Measurements from ENCODE around the gene SLC15A2.

SLC15A2 gene

GRCh38 chr3:121883507-121883906, 10.7 kb upstream of the SLC15A2 start:
- no peaks in the 10 kb centered on the region for H3K36me3 ChIP-seq (ENCODE audit: control insufficient read depth, insufficient read depth, low read length)
- H3K9me3 ChIP-seq (ENCODE audit: control insufficient read depth, low read length): no peaks in the 10 kb centered on the region
- H3K27ac ChIP-seq (ENCODE audit: low read depth, low read length, severe bottlenecking): no peak overlapping the region
- H3K4me1 ChIP-seq (ENCODE audit: control insufficient read depth, insufficient read depth, low read length, poor library complexity, severe bottlenecking): no peaks in the 10 kb centered on the region
- WGBS, 2 experiments (ENCODE audit: insufficient coverage in 2 of 2): no CpG with 5 or more reads among the region's 1 CpG
- no peak overlapping the region for H3K4me3 ChIP-seq (ENCODE audit: extremely low read depth, insufficient read depth, low read length, poor library complexity, severe bottlenecking)

DNA sequence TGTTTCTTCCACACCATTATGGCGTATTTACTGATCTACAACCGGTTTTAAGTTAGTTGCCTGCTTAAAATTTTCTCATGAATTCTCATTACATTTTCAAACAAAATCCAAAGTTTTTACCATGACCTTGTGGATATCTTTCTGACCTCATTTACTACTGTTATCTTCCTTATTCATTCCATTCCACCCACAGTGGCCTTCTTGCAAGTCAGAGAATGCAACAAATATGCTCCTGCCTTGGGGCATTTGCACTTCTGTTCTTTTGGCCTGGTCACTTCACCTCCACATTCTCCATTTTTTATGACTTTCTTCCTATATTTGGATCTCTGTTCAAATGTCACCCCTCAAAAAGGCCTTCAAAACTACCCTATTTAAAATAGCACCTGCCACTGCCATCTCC, 8.8 kb upstream of the SLC15A2 start:
- no peak overlapping the region for H3K27ac ChIP-seq (ENCODE audit: low read depth, low read length, severe bottlenecking)
- WGBS, 2 experiments (ENCODE audit: insufficient coverage in 2 of 2): 100% methylated on average over 2 of the region's 2 CpGs

GRCh38 chr3:121895121-121895520, 920 bp downstream of the SLC15A2 start:
- WGBS, 2 experiments (ENCODE audit: insufficient coverage in 2 of 2): no CpG with 5 or more reads among the region's 1 CpG
- no peak overlapping the region for H3K27ac ChIP-seq (ENCODE audit: low read depth, low read length, severe bottlenecking)
- no peaks in the 10 kb centered on the region for H3K36me3 ChIP-seq (ENCODE audit: control insufficient read depth, insufficient read depth, low read length)
- H3K4me3 ChIP-seq (ENCODE audit: extremely low read depth, insufficient read depth, low read length, poor library complexity, severe bottlenecking): no peak overlapping the region
- H3K4me1 ChIP-seq (ENCODE audit: control insufficient read depth, insufficient read depth, low read length, poor library complexity, severe bottlenecking): no peaks in the 10 kb centered on the region
- H3K9me3 ChIP-seq (ENCODE audit: control insufficient read depth, low read length): no peaks in the 10 kb centered on the region

More for the DNA sequence above, 8.8 kb upstream of the SLC15A2 start:
- no peaks in the 10 kb centered on the region for H3K9me3 ChIP-seq (ENCODE audit: control insufficient read depth, low read length)
- no peaks in the 10 kb centered on the region for H3K36me3 ChIP-seq (ENCODE audit: control insufficient read depth, insufficient read depth, low read length)
- H3K4me1 ChIP-seq (ENCODE audit: control insufficient read depth, insufficient read depth, low read length, poor library complexity, severe bottlenecking): no peaks in the 10 kb centered on the region
- no peak overlapping the region for H3K4me3 ChIP-seq (ENCODE audit: extremely low read depth, insufficient read depth, low read length, poor library complexity, severe bottlenecking)

- no peak overlapping the region for H3K4me3 ChIP-seq (ENCODE audit: extremely low read depth, insufficient read depth, low read length, poor library complexity, severe bottlenecking)
- no peak overlapping the region for H3K27ac ChIP-seq (ENCODE audit: low read depth, low read length, severe bottlenecking)
- no peaks in the 10 kb centered on the region for H3K36me3 ChIP-seq (ENCODE audit: control insufficient read depth, insufficient read depth, low read length)
- H3K9me3 ChIP-seq (ENCODE audit: control insufficient read depth, low read length): no peaks in the 10 kb centered on the region
- H3K4me1 ChIP-seq (ENCODE audit: control insufficient read depth, insufficient read depth, low read length, poor library complexity, severe bottlenecking): no peaks in the 10 kb centered on the region
These were observed 1.5 kb downstream of the SLC15A2 start for GRCh38 chr3:121895736-121896135.

DNA sequence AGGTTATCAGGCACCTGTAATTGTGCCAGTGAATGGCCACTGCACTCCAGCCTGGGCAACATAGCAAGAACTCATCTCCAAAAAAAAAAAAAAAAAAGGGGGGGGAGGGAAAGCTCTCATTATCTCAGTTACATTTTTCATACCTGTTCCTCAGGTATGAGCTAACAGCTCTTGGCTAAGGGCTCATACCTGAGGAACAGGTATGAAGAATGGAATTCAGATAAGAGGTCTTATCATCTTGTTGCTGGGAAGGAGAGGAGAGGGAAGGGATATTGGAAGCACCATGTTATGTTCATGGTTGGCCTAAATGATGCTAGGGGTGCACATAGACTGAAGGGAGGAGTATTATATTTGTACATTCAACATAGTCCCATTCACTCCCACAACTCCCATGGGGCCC, 2.6 kb downstream of the SLC15A2 start:
- no peaks in the 10 kb centered on the region for H3K9me3 ChIP-seq (ENCODE audit: control insufficient read depth, low read length)
- no peaks in the 10 kb centered on the region for H3K36me3 ChIP-seq (ENCODE audit: control insufficient read depth, insufficient read depth, low read length)
- no peaks in the 10 kb centered on the region for H3K4me1 ChIP-seq (ENCODE audit: control insufficient read depth, insufficient read depth, low read length, poor library complexity, severe bottlenecking)
- no peak overlapping the region for H3K27ac ChIP-seq (ENCODE audit: low read depth, low read length, severe bottlenecking)
- H3K4me3 ChIP-seq (ENCODE audit: extremely low read depth, insufficient read depth, low read length, poor library complexity, severe bottlenecking): no peak overlapping the region

DNA sequence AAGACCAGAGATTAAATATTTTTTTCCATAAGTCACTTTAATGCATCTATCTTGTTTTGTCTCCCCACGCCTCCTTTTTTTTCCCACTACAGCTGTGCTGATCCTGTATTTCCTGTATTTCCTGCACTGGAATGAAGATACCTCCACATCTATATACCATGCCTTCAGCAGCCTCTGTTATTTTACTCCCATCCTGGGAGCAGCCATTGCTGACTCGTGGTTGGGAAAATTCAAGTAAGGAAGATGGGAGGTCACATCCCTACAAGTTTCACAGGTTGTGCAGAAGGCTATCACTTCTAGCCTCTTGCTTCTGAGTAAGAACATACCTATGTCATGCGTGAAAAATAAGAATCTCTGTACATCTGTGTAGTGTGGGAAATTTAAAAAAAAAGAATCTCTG, 3.1 kb downstream of the SLC15A2 start:
- 89 to 100% methylated on average over 1 of the region's 3 CpGs for WGBS, 2 experiments (ENCODE audit: insufficient coverage in 2 of 2)
- H3K4me1 ChIP-seq (ENCODE audit: control insufficient read depth, insufficient read depth, low read length, poor library complexity, severe bottlenecking): no peaks in the 10 kb centered on the region
- H3K27ac ChIP-seq (ENCODE audit: low read depth, low read length, severe bottlenecking): no peak overlapping the region
- no peaks in the 10 kb centered on the region for H3K36me3 ChIP-seq (ENCODE audit: control insufficient read depth, insufficient read depth, low read length)
- H3K4me3 ChIP-seq (ENCODE audit: extremely low read depth, insufficient read depth, low read length, poor library complexity, severe bottlenecking): no peak overlapping the region
- H3K9me3 ChIP-seq (ENCODE audit: control insufficient read depth, low read length): no peaks in the 10 kb centered on the region

DNA sequence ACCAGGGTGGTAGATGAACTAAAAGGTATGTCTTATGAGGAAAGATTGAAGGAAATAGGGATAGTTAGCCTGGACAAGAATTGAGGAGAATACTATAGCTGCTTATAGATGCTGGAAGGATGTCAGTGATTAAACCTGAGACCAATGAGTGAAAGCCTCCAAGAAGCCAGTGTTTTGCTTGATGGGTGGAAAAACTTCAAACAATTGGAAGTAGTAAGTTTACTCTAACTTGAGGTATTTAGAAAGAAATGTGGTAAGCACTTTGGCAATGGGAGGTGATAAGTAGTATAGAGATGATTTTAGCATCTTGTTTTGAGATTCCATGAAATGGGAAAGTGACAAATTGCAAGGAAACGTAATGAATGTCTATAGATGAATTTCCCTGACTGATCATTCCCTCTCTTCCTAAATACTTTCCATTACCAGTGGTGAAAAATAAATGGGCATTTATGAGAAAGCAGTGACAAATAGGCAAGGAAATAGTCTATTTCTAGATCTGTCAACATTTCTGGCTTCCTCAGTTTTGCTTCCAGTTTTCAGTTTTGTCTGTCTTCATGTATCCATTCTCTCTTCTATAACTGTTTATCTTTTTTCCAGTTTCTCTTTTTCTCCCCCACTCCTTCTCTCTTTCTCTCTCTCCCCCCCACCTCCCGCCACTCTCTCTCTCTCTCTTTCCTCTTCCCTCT, 19.2 kb downstream of the SLC15A2 start:
- Histone ChIP-seq H3K4me1 (ENCODE audit: control insufficient read depth, insufficient read depth, low read length, poor library complexity, severe bottlenecking) (no peaks in the 10 kb centered on the region), H3K9me3 (ENCODE audit: control insufficient read depth, low read length) (no peaks in the 10 kb centered on the region), H3K27ac (ENCODE audit: low read depth, low read length, severe bottlenecking) (no peak overlapping the region), H3K4me3 (ENCODE audit: extremely low read depth, insufficient read depth, low read length, poor library complexity, severe bottlenecking) (no peak overlapping the region), H3K36me3 (ENCODE audit: control insufficient read depth, insufficient read depth, low read length) (no peaks in the 10 kb centered on the region)
- WGBS, 2 experiments (ENCODE audit: insufficient coverage in 2 of 2): 75 to 79% methylated on average over 1 of the region's 2 CpGs

GRCh38 chr3:121914081-121914998, 20.1 kb downstream of the SLC15A2 start:
- no peak overlapping the region for H3K4me3 ChIP-seq (ENCODE audit: extremely low read depth, insufficient read depth, low read length, poor library complexity, severe bottlenecking)
- H3K36me3 ChIP-seq (ENCODE audit: control insufficient read depth, insufficient read depth, low read length): no peaks in the 10 kb centered on the region
- no peaks in the 10 kb centered on the region for H3K4me1 ChIP-seq (ENCODE audit: control insufficient read depth, insufficient read depth, low read length, poor library complexity, severe bottlenecking)
- H3K27ac ChIP-seq (ENCODE audit: low read depth, low read length, severe bottlenecking): no peak overlapping the region
- 75 to 76% methylated on average over 1 to 3 of the region's 12 CpGs for WGBS, 2 experiments (ENCODE audit: insufficient coverage in 2 of 2)
- H3K9me3 ChIP-seq (ENCODE audit: control insufficient read depth, low read length): no peaks in the 10 kb centered on the region

DNA sequence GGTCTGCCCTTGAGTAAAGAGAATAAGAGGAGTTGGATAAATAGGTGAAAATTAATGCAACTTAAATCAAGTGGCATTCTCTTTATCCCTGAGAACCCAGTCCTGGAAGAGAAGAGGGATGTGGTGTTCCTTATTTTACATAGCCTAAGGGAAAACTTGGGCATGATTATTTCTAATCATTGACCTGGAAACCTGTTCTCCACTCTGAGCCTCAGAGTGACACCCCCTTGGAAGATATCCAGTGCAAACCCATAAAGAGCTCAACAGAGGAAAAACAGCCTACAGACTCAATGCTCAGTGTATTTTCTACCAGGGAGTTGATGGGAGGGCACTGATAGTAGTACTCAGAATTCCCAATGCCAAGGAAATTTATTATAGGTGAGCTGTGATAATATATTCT, 22.0 kb downstream of the SLC15A2 start:
- Histone ChIP-seq H3K4me1 (ENCODE audit: control insufficient read depth, insufficient read depth, low read length, poor library complexity, severe bottlenecking) (no peaks in the 10 kb centered on the region), H3K9me3 (ENCODE audit: control insufficient read depth, low read length) (no peaks in the 10 kb centered on the region), H3K27ac (ENCODE audit: low read depth, low read length, severe bottlenecking) (no peak overlapping the region)

DNA sequence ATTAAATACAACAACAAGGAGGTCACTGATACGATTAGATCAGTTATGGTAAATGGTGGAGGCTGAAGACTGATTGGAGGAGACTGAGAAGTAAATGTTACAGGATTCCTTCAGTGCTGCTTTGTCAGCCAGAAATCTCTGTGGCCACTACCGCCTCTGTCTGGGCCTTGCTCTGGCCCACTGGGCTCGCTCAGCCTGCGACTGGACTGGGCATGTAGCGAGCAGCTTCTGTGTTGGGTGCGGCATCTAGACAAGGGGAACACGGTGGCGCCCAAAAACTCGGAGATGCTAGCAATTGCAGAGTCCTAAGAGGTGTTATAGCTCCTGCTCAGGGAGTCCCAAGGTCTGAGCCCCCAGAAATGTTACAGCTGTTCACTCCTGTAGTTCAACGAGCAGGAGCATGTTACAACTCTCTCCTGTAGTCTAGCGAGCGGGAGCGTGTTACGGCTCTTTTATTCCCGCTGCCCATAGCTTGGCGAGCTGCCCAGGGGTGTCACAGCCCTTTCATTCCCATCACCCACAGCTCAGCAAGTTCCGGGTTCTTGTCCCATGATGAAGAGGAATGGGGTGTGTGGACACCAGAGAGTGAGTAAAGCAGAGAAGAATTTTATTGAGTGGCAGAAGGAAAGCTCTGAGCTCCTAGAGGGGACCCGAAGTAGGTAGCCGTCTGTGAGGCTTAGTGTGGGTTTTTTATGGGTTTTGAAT, 24.7 kb downstream of the SLC15A2 start:
- Histone ChIP-seq H3K4me3 (ENCODE audit: extremely low read depth, insufficient read depth, low read length, poor library complexity, severe bottlenecking) (no peak overlapping the region), H3K27ac (ENCODE audit: low read depth, low read length, severe bottlenecking) (no peak overlapping the region), H3K9me3 (ENCODE audit: control insufficient read depth, low read length) (no peaks in the 10 kb centered on the region), H3K4me1 (ENCODE audit: control insufficient read depth, insufficient read depth, low read length, poor library complexity, severe bottlenecking) (no peaks in the 10 kb centered on the region), H3K36me3 (ENCODE audit: control insufficient read depth, insufficient read depth, low read length) (no peaks in the 10 kb centered on the region)
- WGBS, 2 experiments (ENCODE audit: insufficient coverage in 2 of 2): 84 to 96% methylated on average over 10 to 16 of the region's 19 CpGs

More for the DNA sequence above, 22.0 kb downstream of the SLC15A2 start:
- Histone ChIP-seq H3K36me3 (ENCODE audit: control insufficient read depth, insufficient read depth, low read length) (no peaks in the 10 kb centered on the region), H3K4me3 (ENCODE audit: extremely low read depth, insufficient read depth, low read length, poor library complexity, severe bottlenecking) (no peak overlapping the region)
